AG04450 (cell line): ENCODE measurements around the gene IFT57. TPM values are rescaled to one million over a fixed set of nuclear protein-coding genes. Genes with fewer than 3 reads are reported as not detected.

Source experiments
- CTCF ChIA-PET: fragments of 300-600, 350-600 bp; formaldehyde crosslinking; extraction: SDS; loops from one replicate; lab custom pipeline; 2022; ENCODE audit warnings: antibody characterized with exemption, inconsistent platforms; lab: Charles Lee
- POLR2A ChIA-PET: fragments of 350-600 bp; formaldehyde crosslinking; extraction: SDS; loops from one replicate; lab custom pipeline; 2021; ENCODE audit warnings: antibody characterized with exemption, inconsistent platforms; lab: Yijun Ruan, JAX
- DNase-seq: peaks from one replicate; pipeline ENCODE4 v3.0.0-alpha.2; 2011; ENCODE audit warnings: low read depth, low spot score
- H3K27ac ChIP-seq: one replicate; pipeline ENCODE4 v1.5.1; 2012; ENCODE audit warnings: low read depth, low read length, control low read depth
- H3K27me3 ChIP-seq: one replicate; pipeline ENCODE4 v1.6.0; 2012; ENCODE audit warnings: low read length; ENCODE audit not compliant: control insufficient read depth, insufficient read depth
- H3K4me3 ChIP-seq: 2 replicates; pipeline ENCODE4 v1.5.1; 2011; ENCODE audit warnings: mild to moderate bottlenecking, low read depth, low read length, control low read depth
- H3K9me3 ChIP-seq: 2 replicates; pipeline ENCODE4 v1.5.1; 2012; ENCODE audit warnings: low read length; ENCODE audit not compliant: control insufficient read depth, insufficient read depth
- polyA plus RNA-seq: library from polyadenylated mRNA; depleted of rRNA; stranded (reverse); fragments of >200 nt; gene quantifications from 2 replicates; pipeline ENCODE4 v1.2.3, GENCODE V29; 2011
- TF ChIP-seq, protein P1 (sequence below): IDR thresholded peaks from 2 replicates; pipeline ENCODE4 v1.5.1; 2011; ENCODE audit warnings: low read depth, low read length, control low read depth, inconsistent platforms

IFT57 gene
- polyA plus RNA-seq, 1 experiment: 84.0 TPM

DNA sequence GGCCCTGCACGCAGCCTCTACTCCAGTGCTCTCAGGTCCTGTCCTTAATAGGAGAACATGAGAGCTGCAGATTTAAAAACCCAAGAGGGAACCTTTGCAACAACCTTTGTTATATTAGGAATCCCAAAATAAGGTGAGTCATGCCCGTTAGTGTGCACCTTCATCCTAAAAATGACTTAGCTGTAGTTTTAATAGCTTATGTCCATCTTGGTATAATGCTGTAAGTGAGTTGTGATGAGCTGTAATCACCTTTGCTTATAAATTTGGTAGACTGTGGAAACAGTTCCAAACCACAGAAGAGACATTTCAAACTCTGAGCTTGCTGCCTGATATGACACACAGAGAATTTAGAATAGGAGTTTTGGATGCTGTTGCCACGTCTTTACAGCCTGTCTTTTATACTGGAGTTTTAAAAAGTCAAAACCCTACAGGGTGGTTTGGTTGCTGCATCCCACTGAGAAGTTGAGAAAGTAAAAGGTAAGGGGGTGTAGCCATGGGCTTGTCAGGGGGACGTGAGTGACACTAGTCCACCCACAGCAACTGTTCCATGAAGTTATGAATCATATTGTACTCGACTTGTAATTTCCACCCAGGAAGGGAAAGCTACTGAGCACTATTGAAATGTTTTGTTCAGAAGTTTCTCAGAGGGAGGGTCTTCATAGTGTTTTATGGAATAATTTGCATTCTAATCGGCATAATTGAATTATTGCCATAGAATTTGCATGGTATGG lies 104.0 kb downstream of the IFT57 start:
- H3K27me3 ChIP-seq: no peaks in the 10 kb centered on the region
- CTCF ChIA-PET: interaction anchor here (1.4 kb wide), 1 partner anchor 191 kb away, joined by 3 read pairs; no protein-coding TSS in a partner anchor
- POLR2A ChIA-PET: no interaction called here
- TF ChIP-seq, protein P1, sequence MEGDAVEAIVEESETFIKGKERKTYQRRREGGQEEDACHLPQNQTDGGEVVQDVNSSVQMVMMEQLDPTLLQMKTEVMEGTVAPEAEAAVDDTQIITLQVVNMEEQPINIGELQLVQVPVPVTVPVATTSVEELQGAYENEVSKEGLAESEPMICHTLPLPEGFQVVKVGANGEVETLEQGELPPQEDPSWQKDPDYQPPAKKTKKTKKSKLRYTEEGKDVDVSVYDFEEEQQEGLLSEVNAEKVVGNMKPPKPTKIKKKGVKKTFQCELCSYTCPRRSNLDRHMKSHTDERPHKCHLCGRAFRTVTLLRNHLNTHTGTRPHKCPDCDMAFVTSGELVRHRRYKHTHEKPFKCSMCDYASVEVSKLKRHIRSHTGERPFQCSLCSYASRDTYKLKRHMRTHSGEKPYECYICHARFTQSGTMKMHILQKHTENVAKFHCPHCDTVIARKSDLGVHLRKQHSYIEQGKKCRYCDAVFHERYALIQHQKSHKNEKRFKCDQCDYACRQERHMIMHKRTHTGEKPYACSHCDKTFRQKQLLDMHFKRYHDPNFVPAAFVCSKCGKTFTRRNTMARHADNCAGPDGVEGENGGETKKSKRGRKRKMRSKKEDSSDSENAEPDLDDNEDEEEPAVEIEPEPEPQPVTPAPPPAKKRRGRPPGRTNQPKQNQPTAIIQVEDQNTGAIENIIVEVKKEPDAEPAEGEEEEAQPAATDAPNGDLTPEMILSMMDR: no peak
- DNase-seq: no peak
- no peaks in the 10 kb centered on the region for H3K9me3 ChIP-seq
- H3K27ac ChIP-seq: no peak overlapping the region
- H3K4me3 ChIP-seq: no peak overlapping the region

DNA sequence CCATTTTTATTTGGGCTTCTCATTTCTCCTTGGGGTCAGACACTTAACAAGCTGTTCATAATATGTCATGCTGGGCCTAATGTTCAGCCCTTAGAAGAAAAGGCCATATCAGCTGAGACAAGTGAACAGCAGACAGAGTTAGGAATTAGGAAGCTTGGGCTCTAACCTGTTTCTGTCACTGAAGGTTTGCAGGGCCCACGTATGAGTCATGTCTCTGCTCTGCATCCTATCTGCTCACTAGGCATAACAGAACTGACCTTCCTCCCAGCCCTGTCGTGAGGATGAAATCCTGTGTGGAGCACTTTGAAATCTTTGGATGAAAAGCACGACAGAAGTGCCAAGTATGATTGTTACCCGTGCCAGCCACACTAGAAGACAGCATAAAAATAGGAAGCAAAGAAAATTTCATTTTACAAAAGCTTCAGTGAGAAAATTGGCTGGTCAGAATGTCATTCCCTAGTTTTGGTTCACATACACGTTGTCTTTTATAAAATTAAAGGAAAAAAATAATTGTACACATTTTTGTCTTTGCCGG lies 104.9 kb downstream of the IFT57 start:
- Histone ChIP-seq H3K4me3 (no peak overlapping the region), H3K9me3 (no peaks in the 10 kb centered on the region), H3K27ac (no peak overlapping the region), H3K27me3 (no peaks in the 10 kb centered on the region)
- ChIA-PET POLR2A (no interaction called here), CTCF (interaction anchor here (1.4 kb wide), 1 partner anchor 190 kb away, joined by 3 read pairs; no protein-coding TSS in a partner anchor)
- TF ChIP-seq, protein P1: no peak
- no peak for DNase-seq

DNA sequence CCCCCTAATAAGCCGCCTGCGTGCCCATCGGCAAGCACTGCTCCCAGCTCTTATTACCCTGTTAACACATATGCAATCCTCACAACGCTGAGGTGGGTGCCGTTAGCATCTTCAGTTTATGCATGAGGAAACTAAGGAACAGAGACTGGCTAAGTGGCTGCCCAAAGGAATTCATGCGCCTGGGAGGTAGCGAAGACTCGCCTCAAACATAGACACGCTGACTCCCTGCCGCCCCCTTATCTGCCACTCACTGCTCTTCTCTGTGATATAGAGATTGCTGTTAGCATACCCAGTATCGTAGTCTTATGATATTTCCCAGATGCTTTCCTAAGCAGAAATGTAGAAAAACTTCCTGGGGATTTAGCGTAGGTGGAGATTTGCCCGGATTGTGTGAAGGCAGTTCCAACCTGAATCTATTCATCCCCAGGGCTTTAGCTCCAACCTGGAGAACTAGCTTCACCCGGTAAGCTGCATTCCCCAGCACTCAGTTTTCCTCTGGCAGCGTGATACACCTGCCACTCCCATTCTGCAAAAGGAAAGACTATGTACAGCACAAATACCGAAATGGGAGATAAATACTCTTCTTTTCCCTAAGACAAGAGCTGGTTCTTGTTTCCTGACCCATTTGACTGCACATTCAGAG lies 107.7 kb downstream of the IFT57 start:
- H3K9me3 ChIP-seq: no peaks in the 10 kb centered on the region
- TF ChIP-seq, protein P1: no peak
- H3K27me3 ChIP-seq: no peaks in the 10 kb centered on the region
- DNase-seq: no peak
- POLR2A ChIA-PET: no interaction called here
- no peak overlapping the region for H3K4me3 ChIP-seq
- H3K27ac ChIP-seq: no peak overlapping the region
- CTCF ChIA-PET: no interaction called here

DNA sequence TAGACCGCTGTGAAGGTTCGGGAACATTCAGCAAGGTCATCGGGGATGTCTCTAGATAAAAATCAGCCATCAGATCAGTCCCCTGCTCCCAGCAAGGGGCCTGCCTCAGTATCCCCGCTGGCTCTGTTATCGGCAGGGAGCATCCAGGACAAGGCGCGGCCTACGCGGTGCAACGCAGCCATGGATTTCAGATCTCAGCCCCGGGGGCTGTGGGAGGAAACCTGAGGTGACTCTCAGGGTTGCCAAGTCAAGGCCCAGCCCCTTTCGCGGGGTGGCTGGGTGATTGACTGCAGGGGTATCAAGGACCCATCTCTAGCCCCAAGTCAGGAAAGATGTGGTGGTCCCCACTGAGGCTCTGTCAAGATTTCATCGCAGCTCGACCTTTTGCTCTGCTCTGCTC lies 108.2 kb downstream of the IFT57 start:
- TF ChIP-seq, protein P1: no peak
- no peaks in the 10 kb centered on the region for H3K9me3 ChIP-seq
- CTCF ChIA-PET: no interaction called here
- no peak overlapping the region for H3K27ac ChIP-seq
- POLR2A ChIA-PET: no interaction called here
- H3K27me3 ChIP-seq: no peaks in the 10 kb centered on the region
- H3K4me3 ChIP-seq: no peak overlapping the region
- no peak for DNase-seq

DNA sequence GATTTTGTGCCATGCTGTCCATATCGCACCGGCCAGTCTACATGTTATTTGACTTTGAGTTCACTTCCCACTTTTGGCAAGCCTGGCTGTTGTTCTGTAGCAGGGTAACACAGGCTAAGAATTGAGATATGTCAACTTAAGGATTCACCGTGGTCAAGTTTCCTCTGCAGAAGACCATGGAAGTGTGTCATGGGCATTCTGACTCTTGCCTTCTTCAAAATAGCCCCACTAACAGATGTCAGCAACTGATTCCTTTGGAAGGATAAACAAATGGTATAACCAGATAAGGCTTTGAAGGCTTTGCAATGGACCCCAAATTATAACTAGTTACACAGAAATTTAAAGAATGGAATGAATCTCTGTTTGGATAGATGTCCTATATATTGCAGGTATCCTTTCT lies 111.3 kb downstream of the IFT57 start:
- POLR2A ChIA-PET: no interaction called here
- H3K27me3 ChIP-seq: no peaks in the 10 kb centered on the region
- no peak for DNase-seq

More for the DNA sequence above, 111.3 kb downstream of the IFT57 start:
- CTCF ChIA-PET: no interaction called here
- H3K27ac ChIP-seq: no peak overlapping the region
- no peaks in the 10 kb centered on the region for H3K9me3 ChIP-seq
- H3K4me3 ChIP-seq: no peak overlapping the region
- TF ChIP-seq, protein P1: no peak
